Suprapubic skin (tissue), 3 donors: Measurements from ENCODE around the gene LPP.

ENCODE experiments used
- CTCF ChIP-seq, 2 donors: fragments of 200-600 bp in 1 of 2; fragments of 450-650 bp in 1 of 2; sonication (generic) in 1 of 2; IDR thresholded peaks; one replicate each; pipeline ENCODE4 v1.5.1; 2016 to 2019; ENCODE audit warnings: antibody characterized with exemption in 2 of 2, mild to moderate bottlenecking in 1 of 2, moderate library complexity in 1 of 2
- POLR2AphosphoS5 ChIP-seq, 3 donors: sonication (generic); formaldehyde crosslinking; IDR thresholded peaks; one replicate each; pipeline ENCODE4 v1.6.1; 2017; ENCODE audit warnings: antibody characterized with exemption in 3 of 3

- TF ChIP-seq CTCF (IDR thresholded peaks at IDR 0.05) (no peak), POLR2AphosphoS5 (IDR thresholded peaks at IDR 0.05) (no peak)
These were observed 435.8 kb downstream of the LPP start for GRCh38 chr3:188589771-188590170.
